Measurements from ENCODE around the gene ANKRD60. TPM values are rescaled to one million over a fixed set of nuclear protein-coding genes. Genes with fewer than 3 reads are reported as not detected.

Gene ANKRD60
- total and polyA plus RNA-seq, 2 donors (not counting 1 experiment from before 2014, with no cell fraction given), result 0.27 TPM; not detected in 1

- TF ChIP-seq EZH2 (IDR thresholded peaks at IDR 0.05; ENCODE audit: borderline replicate concordance, insufficient read depth, low read depth, low read length, poor library complexity, severe bottlenecking), result no peak
- TF ChIP-seq, protein P1, sequence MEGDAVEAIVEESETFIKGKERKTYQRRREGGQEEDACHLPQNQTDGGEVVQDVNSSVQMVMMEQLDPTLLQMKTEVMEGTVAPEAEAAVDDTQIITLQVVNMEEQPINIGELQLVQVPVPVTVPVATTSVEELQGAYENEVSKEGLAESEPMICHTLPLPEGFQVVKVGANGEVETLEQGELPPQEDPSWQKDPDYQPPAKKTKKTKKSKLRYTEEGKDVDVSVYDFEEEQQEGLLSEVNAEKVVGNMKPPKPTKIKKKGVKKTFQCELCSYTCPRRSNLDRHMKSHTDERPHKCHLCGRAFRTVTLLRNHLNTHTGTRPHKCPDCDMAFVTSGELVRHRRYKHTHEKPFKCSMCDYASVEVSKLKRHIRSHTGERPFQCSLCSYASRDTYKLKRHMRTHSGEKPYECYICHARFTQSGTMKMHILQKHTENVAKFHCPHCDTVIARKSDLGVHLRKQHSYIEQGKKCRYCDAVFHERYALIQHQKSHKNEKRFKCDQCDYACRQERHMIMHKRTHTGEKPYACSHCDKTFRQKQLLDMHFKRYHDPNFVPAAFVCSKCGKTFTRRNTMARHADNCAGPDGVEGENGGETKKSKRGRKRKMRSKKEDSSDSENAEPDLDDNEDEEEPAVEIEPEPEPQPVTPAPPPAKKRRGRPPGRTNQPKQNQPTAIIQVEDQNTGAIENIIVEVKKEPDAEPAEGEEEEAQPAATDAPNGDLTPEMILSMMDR (IDR thresholded peaks at IDR 0.05), result no peak
- DNase-seq, result no peak
- intact Hi-C loops (cut with micrococcal nuclease), result no loop called here
- Histone ChIP-seq H3K9me3 (ENCODE audit: control extremely low read depth in 1 of 3, control insufficient read depth in 2 of 3, insufficient read depth in 1 of 3, low read length in 2 of 3) (no peaks in the 10 kb centered on the region), H3K27ac (ENCODE audit: low read length in 2 of 2) (no peak overlapping the region), H4K20me1 (ENCODE audit: control insufficient read depth, insufficient read depth, low read length, poor library complexity, severe bottlenecking) (peaks cover 7% of the 10 kb centered on the region), H3K4me2 (replicated peaks; ENCODE audit: low read depth, low read length, poor library complexity, severe bottlenecking) (no peak overlapping the region), H3K9ac (ENCODE audit: low read length) (no peak overlapping the region), H2AFZ (ENCODE audit: insufficient read depth, low read depth, low read length, poor library complexity, severe bottlenecking) (no peak overlapping the region), H3K36me3 (replicated peaks in 1 of 2; ENCODE audit: control extremely low read depth in 1 of 2, control insufficient read depth in 1 of 2, extremely low read depth in 1 of 2, insufficient read depth in 2 of 2, low read length in 1 of 2) (peaks cover 0 to 24% of the 10 kb centered on the region in 2 experiments), H3K4me3 (ENCODE audit: control extremely low read depth in 1 of 5, extremely low read depth in 1 of 5, insufficient read depth in 1 of 5, low read depth in 2 of 5, low read length in 4 of 5) (no peak overlapping the region), H3K79me2 (ENCODE audit: control insufficient read depth, insufficient read depth, low read length) (peaks cover 58% of the 10 kb centered on the region), H3K27me3 (replicated peaks in 1 of 4; ENCODE audit: control extremely low read depth in 1 of 4, control insufficient read depth in 3 of 4, insufficient read depth in 4 of 4, low read length in 3 of 4) (no peaks in the 10 kb centered on the region), H3K4me1 (ENCODE audit: control insufficient read depth in 2 of 2, insufficient read depth in 2 of 2, low read length in 2 of 2) (no peaks in the 10 kb centered on the region)
- no peaks in the 10 kb centered on the region for H3K27me3 Mint-ChIP-seq
- CTCF ChIA-PET, result interaction anchor here (0.7 kb wide), 1 partner anchor 172 kb away, joined by 3 read pairs; no protein-coding TSS in a partner anchor
- no peaks in the 10 kb centered on the region for H3K4me1 Mint-ChIP-seq
- ATAC-seq (ENCODE audit: low read depth), result no peak
- H3K9me3 Mint-ChIP-seq (ENCODE audit: insufficient read depth), result no peaks in the 10 kb centered on the region
- POLR2A ChIA-PET, result no interaction called here
- H3K27ac Mint-ChIP-seq, result no peak overlapping the region
- no peak overlapping the region for H3K4me3 Mint-ChIP-seq
Measured at GRCh38 chr20:58274384-58274783, 45.9 kb upstream of the ANKRD60 start.

DNA sequence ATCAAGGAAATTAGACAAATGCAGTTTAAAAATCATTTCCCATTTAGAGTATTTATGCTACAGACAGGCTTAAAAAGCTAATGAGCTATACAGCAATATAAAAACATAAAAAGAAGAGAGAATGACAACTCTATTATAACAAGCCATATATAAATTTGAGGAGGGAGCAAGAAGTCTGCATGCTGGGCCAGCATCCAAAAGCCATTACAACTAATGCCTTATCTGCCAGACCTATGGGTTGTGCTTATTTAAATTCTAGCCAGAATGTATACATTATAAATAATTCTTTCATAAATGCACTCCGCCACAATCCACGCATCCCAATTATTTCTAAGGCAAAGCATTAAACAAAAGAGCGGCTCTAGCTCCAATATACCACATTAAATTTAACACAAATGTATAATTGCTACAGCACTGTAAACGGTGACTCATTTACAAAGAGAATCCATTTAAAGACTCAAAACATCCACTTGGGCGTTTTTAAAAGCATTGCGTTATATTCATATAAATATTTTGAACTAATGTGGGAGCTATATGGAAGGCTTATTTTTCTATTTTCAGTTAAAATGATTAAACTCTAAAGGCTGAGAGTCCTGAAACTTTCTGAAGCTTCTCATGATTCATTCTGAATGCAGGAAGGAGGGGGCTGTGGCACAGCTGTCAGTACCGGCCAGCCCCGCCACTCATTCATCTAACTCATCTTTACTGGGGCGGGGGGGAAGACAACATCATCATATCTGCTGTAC, 43.3 kb upstream of the ANKRD60 start:
- ChIA-PET CTCF (interaction anchor here (0.6 kb wide), 1 partner anchor 22 kb away, joined by 4 read pairs; no protein-coding TSS in a partner anchor), POLR2A (no interaction called here)
- intact Hi-C loops (cut with micrococcal nuclease), result no loop called here
- Mint-ChIP-seq H3K27ac (no peak overlapping the region), H3K9me3 (ENCODE audit: insufficient read depth) (no peaks in the 10 kb centered on the region), H3K4me3 (no peak overlapping the region), H3K27me3 (no peaks in the 10 kb centered on the region), H3K4me1 (no peaks in the 10 kb centered on the region)
- H3K27me3 ChIP-seq (replicated peaks in 1 of 4; ENCODE audit: control extremely low read depth in 1 of 4, control insufficient read depth in 3 of 4, insufficient read depth in 4 of 4, low read length in 3 of 4), result no peaks in the 10 kb centered on the region
- no peak overlapping the region for H3K4me2 ChIP-seq (replicated peaks; ENCODE audit: low read depth, low read length, poor library complexity, severe bottlenecking)
- peaks cover 51% of the 10 kb centered on the region for H3K79me2 ChIP-seq (ENCODE audit: control insufficient read depth, insufficient read depth, low read length)
- no CpG with 5 or more reads among the region's 9 CpGs for WGBS (ENCODE audit: insufficient coverage)
- ATAC-seq (ENCODE audit: low read depth) (no peak), DNase-seq (no peak)
- peaks cover 0 to 44% of the 10 kb centered on the region in 2 experiments for H3K36me3 ChIP-seq (replicated peaks in 1 of 2; ENCODE audit: control extremely low read depth in 1 of 2, control insufficient read depth in 1 of 2, extremely low read depth in 1 of 2, insufficient read depth in 2 of 2, low read length in 1 of 2)
- H3K9me3 ChIP-seq (ENCODE audit: control extremely low read depth in 1 of 3, control insufficient read depth in 2 of 3, insufficient read depth in 1 of 3, low read length in 2 of 3), result no peaks in the 10 kb centered on the region
- no peak for TF ChIP-seq EZH2 (IDR thresholded peaks at IDR 0.05; ENCODE audit: borderline replicate concordance, insufficient read depth, low read depth, low read length, poor library complexity, severe bottlenecking)
- TF ChIP-seq, protein P1 (IDR thresholded peaks at IDR 0.05), result no peak
- H3K27ac ChIP-seq (ENCODE audit: low read length in 2 of 2), result no peak overlapping the region
- H4K20me1 ChIP-seq (ENCODE audit: control insufficient read depth, insufficient read depth, low read length, poor library complexity, severe bottlenecking), result no peaks in the 10 kb centered on the region
- H3K9ac ChIP-seq (ENCODE audit: low read length), result no peak overlapping the region
- no peak overlapping the region for H3K4me3 ChIP-seq (ENCODE audit: control extremely low read depth in 1 of 5, extremely low read depth in 1 of 5, insufficient read depth in 1 of 5, low read depth in 2 of 5, low read length in 4 of 5)
- no peak overlapping the region for H2AFZ ChIP-seq (ENCODE audit: insufficient read depth, low read depth, low read length, poor library complexity, severe bottlenecking)
- no peaks in the 10 kb centered on the region for H3K4me1 ChIP-seq (ENCODE audit: control insufficient read depth in 2 of 2, insufficient read depth in 2 of 2, low read length in 2 of 2)

Data from B cell (primary cell).